Thoracic aorta (tissue), 2 donors: ENCODE data around the gene NCSTN. TPM values are rescaled to one million over a fixed set of nuclear protein-coding genes. Genes with fewer than 3 reads are reported as not detected.

Source experiments
- ATAC-seq: fragments of 150-250 bp; one replicate; pipeline ENCODE4 v1.8.0; 2017; ENCODE audit warnings: low read depth; ENCODE audit not compliant: insufficient number of reproducible peaks, low FRiP score
- DNase-seq: peaks from one replicate; pipeline ENCODE4 v3.0.0-alpha.2; 2020; ENCODE audit warnings: low spot score
- H3K27ac ChIP-seq, 2 donors: fragments of 200-600 bp; sonication (generic); 1 replicate in 1 of 2; 2 replicates in 1 of 2; pipeline ENCODE4 v1.5.1; 2016; ENCODE audit warnings: mild to moderate bottlenecking in 2 of 2, moderate library complexity in 2 of 2
- H3K27me3 ChIP-seq: fragments of 200-600 bp; sonication (generic); replicated peaks from 2 replicates; pipeline ENCODE4 v1.6.0; 2016; ENCODE audit warnings: mild to moderate bottlenecking; ENCODE audit not compliant: insufficient read depth
- H3K36me3 ChIP-seq: fragments of 200-600 bp; sonication (generic); one replicate; pipeline ENCODE4 v1.5.1; 2016
- H3K4me1 ChIP-seq, 2 donors: fragments of 200-600 bp; sonication (generic); 1 replicate in 1 of 2; 2 replicates in 1 of 2; pipeline versions ENCODE4 v1.5.1 to v1.6.0; 2016; ENCODE audit warnings: low read depth in 2 of 2, mild to moderate bottlenecking in 1 of 2; ENCODE audit not compliant: control insufficient read depth in 1 of 2
- H3K4me3 ChIP-seq: fragments of 200-600 bp; sonication (generic); 2 replicates; pipeline ENCODE4 v1.5.1; 2016; ENCODE audit warnings: mild to moderate bottlenecking
- H3K9me3 ChIP-seq: fragments of 200-600 bp; sonication (generic); 2 replicates; pipeline ENCODE4 v1.5.1; 2016
- CTCF ChIP-seq: fragments of 200-600 bp; sonication (generic); IDR thresholded peaks from one replicate; pipeline ENCODE4 v1.5.1; 2019; ENCODE audit warnings: antibody characterized with exemption
- total RNA-seq, 2 donors: library from RNA; depleted of rRNA; stranded (reverse); fragments of >200 nt; gene quantifications; one replicate each; pipeline versions ENCODE4 v1.1.0 to v1.2.3, GENCODE V29; 2016

Gene NCSTN
- total RNA-seq = 10 to 100 TPM; 49.4 to 67.1 TPM

GRCh38 chr1:160342953-160343869 lies at the start of gene NCSTN, which contains the start of gene COPA:
Gene NCSTN (plus strand): TSS chr1:160343383. CDS start chr1:160343397, 14 bp downstream.
Gene COPA (minus strand): TSS chr1:160343250. CDS start chr1:160343170, 80 bp downstream.
- no peak for TF ChIP-seq CTCF
- H3K36me3 ChIP-seq = peaks cover 25% of the 10 kb centered on the region
- no peaks in the 10 kb centered on the region for H3K27me3 ChIP-seq
- peaks cover 17 to 30% of the 10 kb centered on the region in 2 donors for H3K4me1 ChIP-seq
- DNase-seq (peak; percentile 82), ATAC-seq (peak; percentile 90)
- H3K27ac ChIP-seq = peak within 1 kb of the TSS; percentile 86 to 88
- H3K4me3 ChIP-seq = peak within 1 kb of the TSS; percentile 71
- no peaks in the 10 kb centered on the region for H3K9me3 ChIP-seq

GRCh38 chr1:160296036-160296435 lies 47.1 kb upstream of the NCSTN start:
- TF ChIP-seq CTCF = no peak
- peaks cover 80% of the 10 kb centered on the region for H3K36me3 ChIP-seq

GRCh38 chr1:160300173-160300572 lies 43.0 kb upstream of the NCSTN start:
- no peak for DNase-seq
- no peaks in the 10 kb centered on the region for H3K4me1 ChIP-seq
- no peak overlapping the region for H3K27ac ChIP-seq
- H3K9me3 ChIP-seq = no peaks in the 10 kb centered on the region
- no peak for TF ChIP-seq CTCF
- no peaks in the 10 kb centered on the region for H3K27me3 ChIP-seq
- H3K4me3 ChIP-seq = no peak overlapping the region
- H3K36me3 ChIP-seq = peaks cover 60% of the 10 kb centered on the region
- ATAC-seq = no peak

More at GRCh38 chr1:160296036-160296435, 47.1 kb upstream of the NCSTN start:
- ATAC-seq (no peak), DNase-seq (no peak)
- Histone ChIP-seq H3K4me1 (no peaks in the 10 kb centered on the region), H3K27me3 (no peaks in the 10 kb centered on the region), H3K9me3 (no peaks in the 10 kb centered on the region), H3K27ac (no peak overlapping the region), H3K4me3 (no peak overlapping the region)

GRCh38 chr1:160307118-160307791 lies 35.9 kb upstream of the NCSTN start:
- Histone ChIP-seq H3K9me3 (no peaks in the 10 kb centered on the region), H3K36me3 (peaks cover 85% of the 10 kb centered on the region)
- ATAC-seq = no peak

More at GRCh38 chr1:160307118-160307791, 35.9 kb upstream of the NCSTN start:
- no peak overlapping the region for H3K27ac ChIP-seq
- no peak overlapping the region for H3K4me3 ChIP-seq
- H3K4me1 ChIP-seq = no peaks in the 10 kb centered on the region
- no peaks in the 10 kb centered on the region for H3K27me3 ChIP-seq
- TF ChIP-seq CTCF = no peak
- no peak for DNase-seq
